ENCODE results near the gene TAB2. TPM values are rescaled to one million over a fixed set of nuclear protein-coding genes. Genes with fewer than 3 reads are reported as not detected.

Gene TAB2
- total and polyA plus RNA-seq, 9 of the 15 experiments (the other 6 are each of a cell fraction or from before 2014, with no cell fraction given) = 9.1 to 38.3 (median 18.6) TPM

GRCh38 chr6:149445095-149445466 is 127.6 kb downstream of the TAB2 start:
- DNase-seq (ENCODE audit: extremely low read depth in 1 of 4, low spot score in 3 of 4) (no peak), FAIRE-seq (no peak), ATAC-seq (no peak)
- peaks cover 36 to 84% of the 10 kb centered on the region in 2 experiments for H3K27me3 ChIP-seq (ENCODE audit: control insufficient read depth in 2 of 2, insufficient read depth in 2 of 2, low read length in 2 of 2)
- no TSS peak for BruUV-seq (replicated peaks)
- ChIA-PET POLR2A (interaction anchor here (1.8 to 2.0 kb wide), 2 partner anchors 10 to 17 kb away, joined by 6 to 8 read pairs; no protein-coding TSS in a partner anchor), CTCF (ENCODE audit: low intra/inter-chr PET ratio) (no interaction called here)
- H4K20me1 ChIP-seq (replicated peaks; ENCODE audit: control insufficient read depth, insufficient read depth, low read length) = no peaks in the 10 kb centered on the region
- H3K9ac ChIP-seq (ENCODE audit: insufficient read depth in 1 of 2, low read depth in 2 of 2, low read length in 2 of 2) = no peak overlapping the region
- no peak overlapping the region for H3K27ac ChIP-seq (ENCODE audit: extremely low read depth, low read depth, low read length)
- TF ChIP-seq ARID3B (CRISPR knock-in tag; IDR thresholded peaks at IDR 0.05; ENCODE audit: borderline replicate concordance) = no peak
- TF ChIP-seq, protein P1, sequence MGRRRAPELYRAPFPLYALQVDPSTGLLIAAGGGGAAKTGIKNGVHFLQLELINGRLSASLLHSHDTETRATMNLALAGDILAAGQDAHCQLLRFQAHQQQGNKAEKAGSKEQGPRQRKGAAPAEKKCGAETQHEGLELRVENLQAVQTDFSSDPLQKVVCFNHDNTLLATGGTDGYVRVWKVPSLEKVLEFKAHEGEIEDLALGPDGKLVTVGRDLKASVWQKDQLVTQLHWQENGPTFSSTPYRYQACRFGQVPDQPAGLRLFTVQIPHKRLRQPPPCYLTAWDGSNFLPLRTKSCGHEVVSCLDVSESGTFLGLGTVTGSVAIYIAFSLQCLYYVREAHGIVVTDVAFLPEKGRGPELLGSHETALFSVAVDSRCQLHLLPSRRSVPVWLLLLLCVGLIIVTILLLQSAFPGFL (CRISPR knock-in tag; IDR thresholded peaks at IDR 0.05) = no peak
- no peak for TF ChIP-seq POU5F1 (IDR thresholded peaks at IDR 0.05; ENCODE audit: borderline replicate concordance, low read depth, low read length, partially characterized antibody)
- no peak for TF ChIP-seq ILK (tag; IDR thresholded peaks at IDR 0.05; ENCODE audit: borderline replicate concordance, low read depth)
- TF ChIP-seq NUFIP1 (IDR thresholded peaks at IDR 0.05; ENCODE audit: partially characterized antibody) = no peak
- TF ChIP-seq HCFC1 (IDR thresholded peaks at IDR 0.05; ENCODE audit: low read depth, low read length) = no peak
- no peak for TF ChIP-seq ZNF232 (CRISPR knock-in tag; IDR thresholded peaks at IDR 0.05)
- TF ChIP-seq SAFB (IDR thresholded peaks at IDR 0.05; ENCODE audit: borderline replicate concordance, low read depth, low read length) = no peak
- no peak for TF ChIP-seq ZNF512 (tag; IDR thresholded peaks at IDR 0.05)
- TF ChIP-seq FOXA1 (IDR thresholded peaks at IDR 0.05; ENCODE audit: borderline replicate concordance) = no peak
- TF ChIP-seq ATF3 (IDR thresholded peaks at IDR 0.05) = no peak
- TF ChIP-seq ATF3 (CRISPR knock-in tag; conservative IDR thresholded peaks at IDR 0.05) = no peak
- TF ChIP-seq MLLT1 (IDR thresholded peaks at IDR 0.05) = no peak
- no peak overlapping the region for H2AFZ ChIP-seq (ENCODE audit: low read depth, low read length)
- H3K4me1 ChIP-seq (replicated peaks in 1 of 2; ENCODE audit: control insufficient read depth in 2 of 2, insufficient read depth in 2 of 2, low read length in 2 of 2) = no peaks in the 10 kb centered on the region
- H3K36me3 ChIP-seq (ENCODE audit: control insufficient read depth, insufficient read depth, low read length) = no peaks in the 10 kb centered on the region
- in situ Hi-C loops (cut with MboI) = loop anchor here (25.0 kb wide), 1 partner anchor 883 kb away; no protein-coding TSS in a partner anchor
- H3K9me1 ChIP-seq (ENCODE audit: control insufficient read depth, insufficient read depth, low read length) = no peaks in the 10 kb centered on the region
- no peak overlapping the region for H3K4me2 ChIP-seq (ENCODE audit: insufficient read depth, low read length)
- H3K9me3 ChIP-seq (replicated peaks; ENCODE audit: control insufficient read depth, insufficient read depth, low read depth, low read length) = peaks cover 3% of the 10 kb centered on the region; the same call in 1 of the 2 replicates
- no peak overlapping the region for H3K4me3 ChIP-seq
- H3K79me2 ChIP-seq (ENCODE audit: control insufficient read depth, insufficient read depth, low read length) = no peaks in the 10 kb centered on the region
- intact Hi-C loops (cut with micrococcal nuclease) = no loop called here
- WGBS (ENCODE audit: insufficient coverage, low coverage, missing lambda C conversion rate) = 3% methylated on average over 5 of the region's 6 CpGs
